LoVo (cell line): ENCODE results near the gene KCNC4.

Experiments
- DNase-seq: peaks from one replicate; pipeline ENCODE4 v3.0.0-alpha.2; 2016; ENCODE audit warnings: low spot score

KCNC4 gene

GRCh38 chr1:110188035-110188618 lies 22.0 kb upstream of the KCNC4 start:
- no peak for DNase-seq

DNA sequence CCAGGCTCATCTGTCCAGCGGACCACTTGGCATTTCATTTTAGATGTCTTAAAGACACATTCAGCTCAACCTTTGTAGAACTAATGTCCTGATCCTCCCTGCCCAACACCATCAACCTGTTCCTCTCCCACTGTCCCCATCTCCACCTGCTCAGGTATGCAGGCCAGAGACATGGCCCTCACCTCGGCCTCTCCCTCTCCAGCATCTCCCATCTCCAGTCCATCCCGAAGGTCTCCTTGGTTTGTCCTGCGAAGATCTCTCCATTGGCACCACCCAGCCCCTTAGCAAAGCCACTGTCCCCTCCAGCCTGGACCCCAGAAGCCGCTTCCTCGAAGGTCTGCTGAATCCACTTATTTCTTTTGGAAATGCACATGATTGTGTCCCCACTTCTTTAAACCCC lies 20.9 kb upstream of the KCNC4 start:
- no peak for DNase-seq

GRCh38 chr1:110190282-110190929 lies 19.7 kb upstream of the KCNC4 start:
- DNase-seq = peak; percentile 12

DNA sequence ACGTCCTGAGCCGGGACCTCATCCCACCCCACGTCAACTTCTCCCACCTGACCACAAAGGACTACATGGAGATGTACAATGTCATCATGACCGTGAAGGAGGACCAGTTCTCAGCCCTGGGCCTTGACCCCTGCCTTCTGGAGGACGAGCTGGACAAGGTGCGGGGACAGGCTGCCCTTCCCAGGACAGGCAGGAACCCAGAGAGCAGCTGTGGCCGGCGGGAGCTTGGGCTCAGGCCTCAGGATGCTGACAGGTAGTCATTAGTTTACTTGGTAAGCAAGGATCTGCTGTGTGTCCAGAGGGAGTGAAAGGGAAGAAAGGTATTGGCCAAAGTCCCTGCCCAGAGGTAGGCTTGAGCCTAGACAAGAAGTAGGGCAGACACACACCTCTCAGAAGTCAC lies 17.6 kb upstream of the KCNC4 start:
- no peak for DNase-seq

- DNase-seq = no peak
These were observed 14.9 kb upstream of the KCNC4 start for GRCh38 chr1:110195196-110195595.

DNA sequence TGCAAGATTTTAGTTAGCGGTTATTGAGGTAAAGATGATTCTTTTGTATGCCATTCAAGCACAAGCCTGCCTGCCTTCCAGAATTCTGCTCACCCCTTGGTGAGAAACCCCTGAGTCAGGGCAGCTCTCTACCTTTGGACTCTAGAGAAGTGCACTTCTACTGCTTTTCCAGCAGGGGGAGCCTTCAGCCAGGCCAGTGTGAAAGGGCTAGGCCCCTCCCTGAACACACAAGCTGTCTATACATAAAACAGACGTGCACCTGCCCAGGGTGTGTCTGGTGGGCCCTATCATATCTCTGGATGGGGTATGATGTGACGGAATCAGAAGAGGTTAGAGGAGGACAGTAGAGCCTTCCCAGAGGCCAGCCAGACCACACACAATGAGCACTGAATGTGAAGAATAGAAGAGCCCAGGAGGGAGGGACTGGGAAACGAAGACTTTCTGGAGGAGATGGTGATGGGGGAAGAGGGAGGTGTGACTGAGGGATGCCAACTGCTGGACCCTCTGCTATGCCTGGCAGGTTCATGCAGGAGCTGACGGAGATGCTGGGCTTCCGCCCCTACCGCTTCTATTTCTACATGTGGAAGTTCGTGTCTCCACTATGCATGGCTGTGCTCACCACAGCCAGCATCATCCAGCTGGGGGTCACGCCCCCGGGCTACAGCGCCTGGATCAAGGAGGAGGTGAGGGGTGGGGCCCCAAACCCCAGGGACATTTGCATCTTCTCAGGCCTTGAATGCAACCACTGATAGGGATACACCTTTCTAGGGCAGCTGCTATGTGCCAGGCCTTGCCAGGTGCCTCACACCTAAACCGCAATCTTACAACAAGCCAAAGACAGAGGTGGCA lies 13.0 kb upstream of the KCNC4 start:
- peak; percentile 82 for DNase-seq

- DNase-seq = no peak
These were observed 12.0 kb upstream of the KCNC4 start for GRCh38 chr1:110197905-110198629.

DNA sequence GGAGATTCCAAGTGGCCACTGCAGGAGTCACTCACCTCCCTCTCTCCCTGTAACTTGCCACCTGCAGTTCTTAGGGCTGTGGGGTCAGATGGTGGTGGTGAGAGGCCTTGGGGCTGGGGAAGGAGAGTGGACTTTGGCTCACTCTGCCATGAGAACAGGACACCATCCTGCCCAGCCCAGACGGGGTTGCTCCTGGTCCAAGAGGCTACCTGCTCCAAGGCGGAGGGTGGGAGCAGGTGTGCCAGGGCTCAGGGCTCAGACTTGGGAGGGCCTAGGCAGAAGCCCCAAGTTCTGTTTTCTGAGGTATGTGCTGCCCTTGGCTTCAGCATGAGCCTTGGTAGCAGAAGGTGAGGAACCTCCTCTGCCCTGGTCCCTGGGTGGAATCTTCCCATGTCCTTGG lies 11.4 kb upstream of the KCNC4 start:
- no peak for DNase-seq

GRCh38 chr1:110200190-110200589 lies 9.9 kb upstream of the KCNC4 start:
- no peak for DNase-seq

GRCh38 chr1:110200666-110201065 lies 9.4 kb upstream of the KCNC4 start:
- DNase-seq = no peak

DNA sequence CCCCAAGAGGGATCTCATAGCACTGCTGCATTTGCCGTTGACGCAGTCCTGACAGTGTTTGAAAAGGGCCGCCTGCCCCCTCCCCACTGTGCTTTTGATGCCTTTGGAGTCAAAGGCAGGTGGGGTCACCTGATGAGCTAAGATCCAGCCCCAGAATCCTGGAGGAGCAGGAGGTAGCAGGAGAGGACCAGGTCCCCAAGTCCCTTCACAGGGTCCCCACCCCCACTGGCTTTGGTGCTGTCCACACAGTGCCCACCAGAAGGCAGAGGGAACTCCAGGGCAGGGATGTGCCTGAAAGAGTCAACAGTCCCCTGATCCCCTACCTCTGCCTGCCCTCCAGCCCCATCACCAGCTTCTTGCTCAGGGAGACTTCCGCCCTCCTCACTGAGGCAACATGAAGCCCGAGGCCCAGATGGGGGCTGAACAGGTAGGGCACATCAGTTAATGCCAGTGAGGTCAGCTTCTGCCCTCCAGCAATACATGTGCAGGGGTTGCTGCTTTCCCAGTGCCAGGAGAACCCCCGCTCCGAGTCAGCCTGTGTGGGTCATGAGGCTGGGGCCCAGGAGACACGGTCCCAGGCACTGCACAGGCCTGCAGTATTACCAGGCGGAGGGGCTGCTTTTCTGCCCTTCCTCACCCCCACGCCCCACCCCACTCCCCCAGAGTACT lies 8.8 kb upstream of the KCNC4 start:
- DNase-seq = no peak

- DNase-seq = peak; percentile 76
These were observed 7.0 kb upstream of the KCNC4 start for GRCh38 chr1:110203021-110203661.

DNA sequence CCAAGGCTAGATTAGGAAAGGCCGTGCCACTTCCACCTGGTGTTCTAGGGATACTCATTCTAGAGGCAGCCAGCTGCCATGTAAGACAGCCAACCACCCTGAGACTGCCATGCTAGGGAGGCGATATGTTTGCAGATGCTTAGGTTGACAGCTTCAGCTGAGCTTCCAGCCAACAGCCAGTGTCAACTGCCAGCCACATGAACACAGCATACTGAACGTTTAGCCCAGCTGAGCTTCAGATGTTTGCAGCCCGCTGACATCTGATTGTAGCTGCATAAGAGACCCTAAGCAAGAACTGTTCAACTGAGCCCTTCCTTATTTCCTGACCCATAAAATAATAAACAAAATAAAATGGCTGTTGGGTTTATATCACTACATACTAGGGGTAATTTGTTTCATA lies 5.0 kb upstream of the KCNC4 start:
- DNase-seq = no peak

- DNase-seq = no peak
These were observed 4.4 kb upstream of the KCNC4 start for GRCh38 chr1:110205591-110206155.

- DNase-seq = no peak
These were observed 3.7 kb upstream of the KCNC4 start for GRCh38 chr1:110206261-110206920.

DNA sequence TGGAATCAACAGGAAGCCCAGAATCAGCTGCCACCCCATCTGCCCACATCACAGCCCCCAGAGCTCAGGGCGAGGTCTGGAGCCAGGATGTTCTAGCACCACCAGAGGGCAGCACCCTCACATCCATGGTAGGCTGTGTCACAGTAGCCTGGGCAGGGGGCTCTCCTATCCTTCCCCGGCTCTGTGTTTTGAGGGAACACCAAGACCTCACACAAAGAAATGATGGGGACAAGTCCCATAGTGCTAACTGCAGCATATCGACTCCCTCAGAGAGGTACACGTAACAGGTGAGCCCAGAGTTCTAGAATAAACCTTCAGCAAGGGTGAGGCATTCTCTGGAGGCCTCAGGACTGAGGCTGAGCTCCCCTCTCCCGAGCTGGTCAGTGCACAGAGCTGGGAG lies 2.3 kb upstream of the KCNC4 start:
- DNase-seq = peak; percentile 61

GRCh38 chr1:110208916-110209645 lies 1.0 kb upstream of the KCNC4 start:
- no peak for DNase-seq

- peak; percentile 28 for DNase-seq
These were observed 736 bp downstream of the KCNC4 start for GRCh38 chr1:110210604-110211495.
